Measurements from ENCODE around the gene INPP5E.

The INPP5E gene

GRCh38 chr9:136438548-136439480, 831 bp downstream of the INPP5E start (continued):
- TF ChIP-seq ZBTB11 (tag by site-specific recombination; conservative IDR thresholded peaks at IDR 0.05; ENCODE audit: low read depth), result no peak
- TF ChIP-seq AEBP2 (tag by site-specific recombination; IDR thresholded peaks at IDR 0.05; ENCODE audit: borderline replicate concordance), result no peak
- TF ChIP-seq ZNF114 (tag by site-specific recombination; IDR thresholded peaks at IDR 0.05), result no peak
- TF ChIP-seq ZNF138 (tag by site-specific recombination; IDR thresholded peaks at IDR 0.05; ENCODE audit: borderline replicate concordance), result no peak
- no peak for TF ChIP-seq ZNF341 (tag by site-specific recombination; IDR thresholded peaks at IDR 0.05; ENCODE audit: low read depth)
- TF ChIP-seq ZNF426 (tag by site-specific recombination; IDR thresholded peaks at IDR 0.05), result no peak
- no peak for TF ChIP-seq ZNF645 (tag by site-specific recombination; IDR thresholded peaks at IDR 0.05)
- TF ChIP-seq HIC1 (tag by site-specific recombination; IDR thresholded peaks at IDR 0.05), result no peak
- no peak for TF ChIP-seq ZSCAN18 (tag by site-specific recombination; IDR thresholded peaks at IDR 0.05)
- no peak for TF ChIP-seq ZNF658 (tag by site-specific recombination; IDR thresholded peaks at IDR 0.05)
- TF ChIP-seq ZNF266 (tag by site-specific recombination; IDR thresholded peaks at IDR 0.05; ENCODE audit: low read depth), result no peak
- TF ChIP-seq ZNF571 (tag by site-specific recombination; IDR thresholded peaks at IDR 0.05), result no peak
- peak; percentile 95 for TF ChIP-seq ZNF335 (tag by site-specific recombination; conservative IDR thresholded peaks at IDR 0.05)
- TF ChIP-seq ZNF558 (tag by site-specific recombination; IDR thresholded peaks at IDR 0.05), result no peak
- no peak for TF ChIP-seq ZNF19 (tag by site-specific recombination; IDR thresholded peaks at IDR 0.05; ENCODE audit: low read depth)
- TF ChIP-seq ZNF416 (tag by site-specific recombination; IDR thresholded peaks at IDR 0.05), result no peak
- no peak for TF ChIP-seq ZNF366 (tag by site-specific recombination; conservative IDR thresholded peaks at IDR 0.05)
- TF ChIP-seq ZNF596 (tag by site-specific recombination; IDR thresholded peaks at IDR 0.05), result no peak

Data from HEK293 (cell line).